IPS-15b (cell line): ENCODE data around the gene PAX9.

Source experiments
- H3K27me3 ChIP-seq: one replicate; pipeline ENCODE4 v1.6.1; 2013; ENCODE audit warnings: low read length; ENCODE audit not compliant: control insufficient read depth, insufficient read depth
- H3K36me3 ChIP-seq: one replicate; pipeline ENCODE4 v1.6.1; 2013; ENCODE audit warnings: low read length; ENCODE audit not compliant: control insufficient read depth, insufficient read depth
- H3K4me1 ChIP-seq: one replicate; pipeline ENCODE4 v1.6.1; 2013; ENCODE audit warnings: mild to moderate bottlenecking, low read length; ENCODE audit not compliant: control insufficient read depth, insufficient read depth
- H3K4me3 ChIP-seq: one replicate; pipeline ENCODE4 v1.5.1; 2013; ENCODE audit warnings: low read depth, low read length
- H3K9ac ChIP-seq: one replicate; pipeline ENCODE4 v1.6.1; 2013; ENCODE audit warnings: low read depth, mild to moderate bottlenecking, low read length
- H3K9me3 ChIP-seq: one replicate; pipeline ENCODE4 v1.6.1; 2013; ENCODE audit warnings: mild to moderate bottlenecking, low read length; ENCODE audit not compliant: control insufficient read depth, insufficient read depth

The PAX9 gene

GRCh38 chr14:36657399-36658122 lies 4.1 kb upstream of the PAX9 start:
- Histone ChIP-seq H3K9me3 (no peaks in the 10 kb centered on the region), H3K9ac (no peak overlapping the region), H3K27me3 (peaks cover 95% of the 10 kb centered on the region), H3K4me1 (peaks cover 2% of the 10 kb centered on the region), H3K36me3 (no peaks in the 10 kb centered on the region), H3K4me3 (peak overlapping the region; percentile 35)

GRCh38 chr14:36658123-36659009 lies 3.3 kb upstream of the PAX9 start:
- peaks cover 95% of the 10 kb centered on the region for H3K27me3 ChIP-seq
- no peaks in the 10 kb centered on the region for H3K36me3 ChIP-seq
- H3K4me3 ChIP-seq, result peak overlapping the region; percentile 35
- peaks cover 2% of the 10 kb centered on the region for H3K4me1 ChIP-seq
- H3K9me3 ChIP-seq, result no peaks in the 10 kb centered on the region
- H3K9ac ChIP-seq, result no peak overlapping the region

GRCh38 chr14:36659010-36659821 lies 2.4 kb upstream of the PAX9 start:
- H3K27me3 ChIP-seq, result peaks cover 95% of the 10 kb centered on the region

GRCh38 chr14:36659822-36660735 lies 1.6 kb upstream of the PAX9 start:
- H3K4me3 ChIP-seq, result peak overlapping the region; percentile 16

More at GRCh38 chr14:36659010-36659821, 2.4 kb upstream of the PAX9 start:
- no peaks in the 10 kb centered on the region for H3K36me3 ChIP-seq
- no peaks in the 10 kb centered on the region for H3K9me3 ChIP-seq
- no peak overlapping the region for H3K9ac ChIP-seq
- peak overlapping the region; percentile 4 for H3K4me3 ChIP-seq
- H3K4me1 ChIP-seq, result peaks cover 2% of the 10 kb centered on the region

GRCh38 chr14:36660736-36661505 lies 739 bp upstream of the PAX9 start:
- Histone ChIP-seq H3K36me3 (no peaks in the 10 kb centered on the region), H3K9me3 (no peaks in the 10 kb centered on the region), H3K4me3 (peak overlapping the region; percentile 60), H3K9ac (no peak overlapping the region), H3K27me3 (peaks cover 95% of the 10 kb centered on the region), H3K4me1 (peaks cover 2% of the 10 kb centered on the region)

More at GRCh38 chr14:36659822-36660735, 1.6 kb upstream of the PAX9 start:
- peaks cover 95% of the 10 kb centered on the region for H3K27me3 ChIP-seq
- peaks cover 2% of the 10 kb centered on the region for H3K4me1 ChIP-seq
- no peak overlapping the region for H3K9ac ChIP-seq
- no peaks in the 10 kb centered on the region for H3K36me3 ChIP-seq
- no peaks in the 10 kb centered on the region for H3K9me3 ChIP-seq

GRCh38 chr14:36662258-36662542 lies 540 bp downstream of the PAX9 start:
- Histone ChIP-seq H3K9me3 (no peaks in the 10 kb centered on the region), H3K4me1 (peaks cover 2% of the 10 kb centered on the region), H3K9ac (no peak overlapping the region), H3K4me3 (peak overlapping the region; percentile 60), H3K27me3 (peaks cover 95% of the 10 kb centered on the region), H3K36me3 (no peaks in the 10 kb centered on the region)

GRCh38 chr14:36662543-36663403 lies 1.1 kb downstream of the PAX9 start:
- Histone ChIP-seq H3K4me1 (peaks cover 2% of the 10 kb centered on the region), H3K9ac (no peak overlapping the region), H3K9me3 (no peaks in the 10 kb centered on the region), H3K27me3 (peaks cover 95% of the 10 kb centered on the region), H3K4me3 (peak overlapping the region; percentile 60), H3K36me3 (no peaks in the 10 kb centered on the region)

- H3K4me3 ChIP-seq, result peak overlapping the region; percentile 60
- H3K9me3 ChIP-seq, result no peaks in the 10 kb centered on the region
- no peak overlapping the region for H3K9ac ChIP-seq
- H3K4me1 ChIP-seq, result peaks cover 2% of the 10 kb centered on the region
- peaks cover 95% of the 10 kb centered on the region for H3K27me3 ChIP-seq
- no peaks in the 10 kb centered on the region for H3K36me3 ChIP-seq
Observed at GRCh38 chr14:36663404-36664321, 2.0 kb downstream of the PAX9 start.
